Neural progenitor cell (in vitro differentiated cells): ENCODE measurements around the gene SULT1C3. TPM values are rescaled to one million over a fixed set of nuclear protein-coding genes. Genes with fewer than 3 reads are reported as not detected.
A peak's percentile ranks its signal among the peaks of the same experiment; 100 is the strongest.

Experiments
- DNase-seq: peaks from one replicate; pipeline ENCODE4 v3.0.0-alpha.2; 2016; ENCODE audit warnings: low spot score
- H2AFZ ChIP-seq: fragments of 200-600 bp; sonication (generic); replicated peaks from 2 replicates; pipeline ENCODE4 v1.6.1; 2016; ENCODE audit warnings: antibody characterized with exemption
- H3F3A ChIP-seq: fragments of 200-600 bp; sonication (generic); 2 replicates; pipeline ENCODE4 v1.6.1; 2016; ENCODE audit warnings: antibody characterized with exemption, low read depth
- H3K27ac ChIP-seq: fragments of 200-600 bp; sonication (generic); 2 replicates; pipeline ENCODE4 v1.5.1; 2016; ENCODE audit warnings: mild to moderate bottlenecking
- H3K27me3 ChIP-seq: fragments of 200-600 bp; sonication (generic); 2 replicates; pipeline ENCODE4 v1.6.1; 2016; ENCODE audit warnings: mild to moderate bottlenecking, moderate library complexity
- H3K36me3 ChIP-seq: fragments of 200-600 bp; sonication (generic); 2 replicates; pipeline ENCODE4 v1.5.1; 2016
- H3K4me1 ChIP-seq: fragments of 200-600 bp; sonication (generic); 2 replicates; pipeline ENCODE4 v1.6.1; 2016; ENCODE audit warnings: mixed run types
- H3K4me2 ChIP-seq: fragments of 200-600 bp; sonication (generic); 2 replicates; pipeline ENCODE4 v1.6.1; 2016
- H3K4me3 ChIP-seq: fragments of 200-600 bp; sonication (generic); 2 replicates; pipeline ENCODE4 v1.5.1; 2016
- H3K79me2 ChIP-seq: fragments of 200-600 bp; sonication (generic); 2 replicates; pipeline ENCODE4 v1.6.1; 2016; ENCODE audit warnings: low read depth
- H3K9ac ChIP-seq: fragments of 200-600 bp; sonication (generic); 2 replicates; pipeline ENCODE4 v1.6.1; 2016
- H3K9me3 ChIP-seq: fragments of 200-600 bp; sonication (generic); 2 replicates; pipeline ENCODE4 v1.5.1; 2016; ENCODE audit warnings: low read depth
- H4K20me1 ChIP-seq: fragments of 200-600 bp; sonication (generic); 2 replicates; pipeline ENCODE4 v1.6.1; 2016; ENCODE audit warnings: low read depth
- H3K27ac Mint-ChIP-seq: 3 replicates; pipeline ENCODE4 v1.8.0; 2021; ENCODE audit warnings: mixed read lengths
- H3K27me3 Mint-ChIP-seq: 2 replicates; pipeline ENCODE4 v1.8.0; 2022; ENCODE audit warnings: low read depth, mild to moderate bottlenecking, inconsistent platforms, moderate library complexity, mixed read lengths; ENCODE audit not compliant: insufficient read depth
- H3K36me3 Mint-ChIP-seq: 3 replicates; pipeline ENCODE4 v1.8.0; 2021; ENCODE audit warnings: mixed read lengths
- H3K4me1 Mint-ChIP-seq: 3 replicates; pipeline ENCODE4 v1.8.0; 2021; ENCODE audit warnings: mixed read lengths
- H3K4me3 Mint-ChIP-seq: 3 replicates; pipeline ENCODE4 v1.8.0; 2021; ENCODE audit warnings: mild to moderate bottlenecking, moderate library complexity, mixed read lengths
- H3K9me3 Mint-ChIP-seq: 3 replicates; pipeline ENCODE4 v1.8.0; 2020; ENCODE audit warnings: mixed read lengths
- CTCF ChIP-seq: fragments of 200-600 bp; sonication (generic); IDR thresholded peaks from 2 replicates; pipeline ENCODE4 v1.5.1; 2017; ENCODE audit warnings: antibody characterized with exemption, mild to moderate bottlenecking
- EZH2 ChIP-seq: fragments of 200-600 bp; sonication (generic); IDR thresholded peaks from 2 replicates; pipeline ENCODE4 v1.6.1; 2017; ENCODE audit warnings: antibody characterized with exemption, mild to moderate bottlenecking, moderate library complexity
- EZH2phosphoT487 ChIP-seq: fragments of 200-600 bp; sonication (generic); IDR thresholded peaks from 2 replicates; pipeline ENCODE4 v1.6.1; 2017; ENCODE audit warnings: antibody characterized with exemption
- total RNA-seq: library from RNA; depleted of rRNA; stranded (reverse); fragments of >200 nt; gene quantifications from 2 replicates; pipeline ENCODE4 v1.2.3, GENCODE V29; 2015; ENCODE audit warnings: low replicate concordance

The SULT1C3 gene
- total RNA-seq, 1 donor from 2014 or later: not detected

- H4K20me1 ChIP-seq: no peaks in the 10 kb centered on the region
- no peak overlapping the region for H3K4me2 ChIP-seq
- H3K4me1 Mint-ChIP-seq: peaks cover 19% of the 10 kb centered on the region
- no peak overlapping the region for H3K4me3 ChIP-seq
- no peaks in the 10 kb centered on the region for H3K27me3 ChIP-seq
- peaks cover 3% of the 10 kb centered on the region for H3K27me3 Mint-ChIP-seq
- no peak overlapping the region for H3K27ac Mint-ChIP-seq
- no peaks in the 10 kb centered on the region for H3K79me2 ChIP-seq
- no peak overlapping the region for H3K4me3 Mint-ChIP-seq
- TF ChIP-seq EZH2: no peak
- no peak for TF ChIP-seq EZH2phosphoT487
- no peak for TF ChIP-seq CTCF
- no peaks in the 10 kb centered on the region for H3F3A ChIP-seq
- H3K9me3 Mint-ChIP-seq: peaks cover 5% of the 10 kb centered on the region
- no peaks in the 10 kb centered on the region for H3K36me3 ChIP-seq
- H3K9ac ChIP-seq: no peak overlapping the region
- no peaks in the 10 kb centered on the region for H3K9me3 ChIP-seq
- no peak for DNase-seq
- no peaks in the 10 kb centered on the region for H3K36me3 Mint-ChIP-seq
- no peak overlapping the region for H3K27ac ChIP-seq
- peaks cover 16% of the 10 kb centered on the region for H3K4me1 ChIP-seq
- H2AFZ ChIP-seq: no peak overlapping the region
These were observed 47.4 kb downstream of the SULT1C3 start for GRCh38 chr2:108287169-108287568.

GRCh38 chr2:108288534-108289106 lies 48.9 kb downstream of the SULT1C3 start, which contains the start of gene SULT1C2:
Gene SULT1C2 (plus strand): TSS chr2:108288895. CDS start chr2:108293668, 4,773 bp downstream.
- Mint-ChIP-seq H3K27ac (peak within 1 kb of the TSS; percentile 64), H3K4me3 (peak within 1 kb of the TSS; percentile 33), H3K36me3 (no peaks in the 10 kb centered on the region), H3K27me3 (peaks cover 3% of the 10 kb centered on the region), H3K9me3 (peaks cover 5% of the 10 kb centered on the region), H3K4me1 (peaks cover 19% of the 10 kb centered on the region)
- H3K79me2 ChIP-seq: no peaks in the 10 kb centered on the region
- no peaks in the 10 kb centered on the region for H3K27me3 ChIP-seq
- peak within 1 kb of the TSS; percentile 59 for H3K4me2 ChIP-seq
- peaks cover 16% of the 10 kb centered on the region for H3K4me1 ChIP-seq
- H4K20me1 ChIP-seq: no peaks in the 10 kb centered on the region
- H3F3A ChIP-seq: no peaks in the 10 kb centered on the region
- peak; percentile 71 for DNase-seq
- H3K27ac ChIP-seq: no peak within 1 kb of the TSS
- H2AFZ ChIP-seq: peak within 1 kb of the TSS; percentile 52
- no peaks in the 10 kb centered on the region for H3K9me3 ChIP-seq
- H3K4me3 ChIP-seq: peak within 1 kb of the TSS; percentile 21
- H3K9ac ChIP-seq: no peak within 1 kb of the TSS
- TF ChIP-seq EZH2: no peak
- TF ChIP-seq EZH2phosphoT487: no peak
- TF ChIP-seq CTCF: no peak
- no peaks in the 10 kb centered on the region for H3K36me3 ChIP-seq

- H3K27ac Mint-ChIP-seq: no peak overlapping the region
These were observed 54.1 kb downstream of the SULT1C3 start for GRCh38 chr2:108293850-108294249.

More at GRCh38 chr2:108293850-108294249, 54.1 kb downstream of the SULT1C3 start:
- no peak for DNase-seq
- no peaks in the 10 kb centered on the region for H3K36me3 ChIP-seq
- Mint-ChIP-seq H3K4me3 (no peak overlapping the region), H3K36me3 (no peaks in the 10 kb centered on the region), H3K9me3 (peaks cover 5% of the 10 kb centered on the region), H3K27me3 (peaks cover 10% of the 10 kb centered on the region), H3K4me1 (peaks cover 5% of the 10 kb centered on the region)
- H3K4me1 ChIP-seq: peaks cover 6% of the 10 kb centered on the region
- TF ChIP-seq EZH2 (no peak), EZH2phosphoT487 (no peak), CTCF (no peak)
- H3K4me3 ChIP-seq: no peak overlapping the region
- H3K9me3 ChIP-seq: no peaks in the 10 kb centered on the region
- no peak overlapping the region for H3K4me2 ChIP-seq
- H3K9ac ChIP-seq: no peak overlapping the region
- no peaks in the 10 kb centered on the region for H4K20me1 ChIP-seq
- H3K79me2 ChIP-seq: no peaks in the 10 kb centered on the region
- no peak overlapping the region for H2AFZ ChIP-seq
- H3F3A ChIP-seq: no peaks in the 10 kb centered on the region
- no peak overlapping the region for H3K27ac ChIP-seq
- H3K27me3 ChIP-seq: no peaks in the 10 kb centered on the region
